SK-N-SH treated with all-trans-retinoic acid at 6 μM for 48 hours (cell line): Measurements from ENCODE around the gene BBS1.

ENCODE experiments used
- ATAC-seq: fragments of 200-7000 bp; cut with Tn5 transposase; 3 replicates; pipeline ENCODE4 v1.9.1; 2020; ENCODE audit warnings: mild to moderate bottlenecking, moderate library complexity
- ARNTL ChIP-seq: fragments of 450-650 bp; formaldehyde crosslinking; IDR thresholded peaks from 2 replicates; pipeline ENCODE4 v1.5.0; 2020; ENCODE audit warnings: low read depth, mild to moderate bottlenecking, moderate library complexity, borderline replicate concordance
- BACH2 ChIP-seq: fragments of 250-450 bp; sonication (Bioruptor Pico); IDR thresholded peaks from 2 replicates; pipeline ENCODE4 v1.9.0; 2021; ENCODE audit warnings: mild to moderate bottlenecking, borderline replicate concordance
- CREB5 ChIP-seq: fragments of 250-450 bp; sonication (Bioruptor Pico); IDR thresholded peaks from 2 replicates; pipeline ENCODE4 v1.5.1; 2020; ENCODE audit warnings: low read depth, mild to moderate bottlenecking, moderate library complexity
- CSDC2 ChIP-seq: fragments of 250-450 bp; sonication (Bioruptor Pico); IDR thresholded peaks from 2 replicates; pipeline ENCODE4 v1.5.0; 2020; ENCODE audit warnings: mild to moderate bottlenecking, moderate library complexity
- CSRNP3 ChIP-seq: fragments of 250-450 bp; sonication (Bioruptor Pico); IDR thresholded peaks from 2 replicates; pipeline ENCODE4 v1.5.1; 2021; ENCODE audit warnings: mild to moderate bottlenecking, moderate library complexity
- ESRRG ChIP-seq: fragments of 250-450 bp; sonication (Bioruptor Pico); IDR thresholded peaks from 2 replicates; pipeline ENCODE4 v1.6.1; 2021; ENCODE audit warnings: mild to moderate bottlenecking
- GLIS3 ChIP-seq: fragments of 250-450 bp; sonication (Bioruptor Pico); IDR thresholded peaks from 2 replicates; pipeline ENCODE4 v1.5.0; 2020; ENCODE audit warnings: mild to moderate bottlenecking, moderate library complexity
- ISL1 ChIP-seq: fragments of 250-450 bp; sonication (Bioruptor Pico); IDR thresholded peaks from 2 replicates; pipeline ENCODE4 v2.1.2; 2022; ENCODE audit warnings: mild to moderate bottlenecking, moderate library complexity
- OSR1 ChIP-seq: fragments of 250-450 bp; sonication (Bioruptor Pico); IDR thresholded peaks from 2 replicates; pipeline ENCODE4 v1.8.0; 2022; ENCODE audit warnings: moderate library complexity, mild to moderate bottlenecking, inconsistent platforms
- PATZ1 ChIP-seq: fragments of 250-450 bp; sonication (Bioruptor Pico); IDR thresholded peaks from 2 replicates; pipeline ENCODE4 v1.8.0; 2020; ENCODE audit warnings: mild to moderate bottlenecking, moderate library complexity, borderline replicate concordance
- POU6F1 ChIP-seq: fragments of 250-450 bp; sonication (Bioruptor Pico); IDR thresholded peaks from 2 replicates; pipeline ENCODE4 v1.8.0; 2021; ENCODE audit warnings: low read depth, mild to moderate bottlenecking, moderate library complexity, borderline replicate concordance
- PPARA ChIP-seq: fragments of 250-450 bp; sonication (Bioruptor Pico); IDR thresholded peaks from 2 replicates; pipeline ENCODE4 v1.5.0; 2020; ENCODE audit warnings: mild to moderate bottlenecking, borderline replicate concordance
- RARB ChIP-seq: fragments of 250-450 bp; sonication (Bioruptor Pico); IDR thresholded peaks from 2 replicates; pipeline ENCODE4 v1.8.0; 2021; ENCODE audit warnings: mild to moderate bottlenecking, moderate library complexity
- TCF4 ChIP-seq: fragments of 250-450 bp; sonication (Bioruptor Pico); IDR thresholded peaks from 2 replicates; pipeline ENCODE4 v1.8.0; 2021; ENCODE audit warnings: mild to moderate bottlenecking, moderate library complexity, borderline replicate concordance
- TOX ChIP-seq: fragments of 250-450 bp; sonication (Bioruptor Pico); IDR thresholded peaks from 2 replicates; pipeline ENCODE4 v1.8.0; 2021; ENCODE audit warnings: mild to moderate bottlenecking, moderate library complexity, borderline replicate concordance
- TSHZ2 ChIP-seq: fragments of 250-450 bp; sonication (Bioruptor Pico); IDR thresholded peaks from 2 replicates; pipeline ENCODE4 v1.5.0; 2020; ENCODE audit warnings: mild to moderate bottlenecking, moderate library complexity
- ZC3H10 ChIP-seq: fragments of 250-450 bp; sonication (Bioruptor Pico); IDR thresholded peaks from 2 replicates; pipeline ENCODE4 v1.5.1; 2021; ENCODE audit warnings: mild to moderate bottlenecking, moderate library complexity
- ZFP3 ChIP-seq: fragments of 250-450 bp; sonication (Bioruptor Pico); IDR thresholded peaks from 2 replicates; pipeline ENCODE4 v1.5.0; 2020; ENCODE audit warnings: mild to moderate bottlenecking, moderate library complexity
- ZFP30 ChIP-seq: fragments of 450-650 bp; formaldehyde crosslinking; IDR thresholded peaks from 2 replicates; pipeline ENCODE4 v1.5.0; 2022; ENCODE audit warnings: mild to moderate bottlenecking, moderate library complexity
- ZNF565 ChIP-seq: fragments of 450-650 bp; formaldehyde crosslinking; conservative IDR thresholded peaks from 2 replicates; pipeline ENCODE4 v1.5.0; 2020; ENCODE audit warnings: low read depth, mild to moderate bottlenecking, moderate library complexity
- ZNF70 ChIP-seq: fragments of 450-650 bp; formaldehyde crosslinking; IDR thresholded peaks from 2 replicates; pipeline ENCODE4 v1.5.0; 2020; ENCODE audit warnings: mild to moderate bottlenecking, moderate library complexity
- ZNF8 ChIP-seq: fragments of 450-650 bp; formaldehyde crosslinking; IDR thresholded peaks from 2 replicates; pipeline ENCODE4 v1.5.0; 2020; ENCODE audit warnings: mild to moderate bottlenecking, moderate library complexity

Gene BBS1

GRCh38 chr11:66548041-66548440 is 37.6 kb downstream of the BBS1 start:
- no peak for TF ChIP-seq TCF4 (CRISPR knock-in tag)
- no peak for TF ChIP-seq BACH2
- TF ChIP-seq PPARA (CRISPR knock-in tag), result no peak
- no peak for TF ChIP-seq ZC3H10 (CRISPR knock-in tag)
- no peak for TF ChIP-seq ZFP30 (CRISPR knock-in tag)
- no peak for TF ChIP-seq CSDC2 (CRISPR knock-in tag)
- no peak for TF ChIP-seq ESRRG (CRISPR knock-in tag)
- TF ChIP-seq ISL1 (CRISPR knock-in tag), result no peak
- TF ChIP-seq TOX (CRISPR knock-in tag), result no peak
- no peak for TF ChIP-seq OSR1 (CRISPR knock-in tag)
- no peak for TF ChIP-seq ZFP3 (CRISPR knock-in tag)
- TF ChIP-seq GLIS3 (CRISPR knock-in tag), result no peak
- TF ChIP-seq ZNF565 (CRISPR knock-in tag), result no peak
- TF ChIP-seq CSRNP3 (CRISPR knock-in tag), result no peak
- TF ChIP-seq ZNF8, result no peak
- TF ChIP-seq CREB5 (CRISPR knock-in tag), result no peak
- no peak for TF ChIP-seq POU6F1
- no peak for TF ChIP-seq RARB (CRISPR knock-in tag)
- no peak for TF ChIP-seq ZNF70 (CRISPR knock-in tag)
- no peak for TF ChIP-seq PATZ1 (CRISPR knock-in tag)
- ATAC-seq, result no peak

GRCh38 chr11:66548774-66549630 is 38.6 kb downstream of the BBS1 start:
- no peak for ATAC-seq
- no peak for TF ChIP-seq ISL1 (CRISPR knock-in tag)
- TF ChIP-seq CREB5 (CRISPR knock-in tag), result no peak
- TF ChIP-seq ZNF8, result no peak
- no peak for TF ChIP-seq TSHZ2 (CRISPR knock-in tag)
- TF ChIP-seq ZFP3 (CRISPR knock-in tag), result no peak
- no peak for TF ChIP-seq GLIS3 (CRISPR knock-in tag)
- no peak for TF ChIP-seq BACH2
- no peak for TF ChIP-seq ARNTL (CRISPR knock-in tag)
- no peak for TF ChIP-seq PPARA (CRISPR knock-in tag)
- no peak for TF ChIP-seq ZFP30 (CRISPR knock-in tag)
- TF ChIP-seq RARB (CRISPR knock-in tag), result no peak
- TF ChIP-seq TCF4 (CRISPR knock-in tag), result no peak
- no peak for TF ChIP-seq TOX (CRISPR knock-in tag)
- no peak for TF ChIP-seq PATZ1 (CRISPR knock-in tag)
- TF ChIP-seq CSRNP3 (CRISPR knock-in tag), result no peak
